Spleen (tissue), 7 donors: ENCODE measurements around the gene OBSL1.

Source experiments
- POLR2A ChIP-seq, 3 donors: fragments of 450-650 bp; IDR thresholded peaks; one replicate each; pipeline ENCODE4 v1.5.1; 2017; ENCODE audit warnings: antibody characterized with exemption in 3 of 3, mild to moderate bottlenecking in 1 of 3
- POLR2AphosphoS5 ChIP-seq, 3 donors: sonication (generic); formaldehyde crosslinking; IDR thresholded peaks; one replicate each; pipeline ENCODE4 v1.5.1; 2017; ENCODE audit warnings: antibody characterized with exemption in 3 of 3
- TF ChIP-seq, protein P1 (sequence below), 11 experiments: fragments of 200-600 bp in 7 of 11; fragments of 450-650 bp in 4 of 11; sonication (generic) in 4 of 11; IDR thresholded peaks in 8 of 11; conservative IDR thresholded peaks in 3 of 11; 1 replicate in 7 of 11; 2 replicates in 4 of 11; pipeline versions ENCODE4 v1.4.0 to v1.8.0; 2016 to 2021; ENCODE audit warnings: antibody characterized with exemption in 11 of 11, inconsistent platforms in 4 of 11, mild to moderate bottlenecking in 1 of 11
- donor health status: DM: no; HTN: no; CAD: no; lungs with moderate emphysema.
- donor health status: DM: no; HTN: no; CAD: no.
- donor health status: DM: no; HTN: no; CAD: no.

DNA sequence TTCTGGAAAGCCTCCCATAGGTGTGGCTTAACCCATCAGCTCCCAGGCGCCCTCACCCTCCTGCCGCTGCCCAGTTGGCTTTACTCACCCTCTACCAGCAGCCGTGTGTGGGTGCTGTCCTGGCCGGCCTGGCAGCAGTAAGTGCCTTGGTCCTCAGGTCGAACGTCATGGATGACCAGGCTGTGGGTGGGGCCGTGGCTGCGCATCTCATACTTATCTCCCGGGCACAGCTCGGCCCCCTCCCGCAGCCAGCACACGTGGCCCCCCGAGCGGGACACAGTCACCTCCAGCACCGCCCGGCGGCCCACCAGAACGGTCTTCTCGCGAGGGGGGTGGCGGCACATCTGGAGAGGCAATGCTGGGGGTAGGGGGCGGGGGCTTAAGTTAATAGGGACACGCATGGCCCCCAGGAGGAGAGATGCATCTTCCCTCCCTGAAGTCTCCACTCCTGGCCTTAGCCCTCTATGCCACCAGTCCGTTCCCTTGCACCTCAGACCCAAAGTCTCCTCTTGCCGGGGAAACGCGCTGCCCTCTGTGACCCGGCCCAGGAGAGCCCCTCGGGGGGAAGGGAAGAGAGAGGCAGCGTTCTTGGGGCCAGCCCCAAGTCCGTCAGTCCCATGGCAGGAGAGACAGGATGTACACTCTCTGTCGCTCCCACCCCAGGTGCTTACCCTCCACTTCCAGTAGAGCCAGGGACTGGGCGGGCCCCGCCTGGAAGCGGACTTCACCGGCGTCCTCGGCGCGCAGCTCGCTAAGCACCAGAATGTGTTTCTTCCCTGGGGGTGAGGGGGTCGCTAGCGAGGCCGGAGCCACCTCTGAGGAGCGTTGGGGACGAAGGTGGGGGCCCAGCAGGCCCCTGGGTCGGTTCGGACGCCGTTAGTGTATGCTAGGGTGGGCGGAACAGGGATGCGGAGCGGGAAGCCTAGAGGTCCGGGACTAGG, 19.6 kb downstream of the OBSL1 start:
- TF ChIP-seq POLR2A (IDR thresholded peaks at IDR 0.05) (no peak), POLR2AphosphoS5 (IDR thresholded peaks at IDR 0.05) (no peak)
- TF ChIP-seq, protein P1, sequence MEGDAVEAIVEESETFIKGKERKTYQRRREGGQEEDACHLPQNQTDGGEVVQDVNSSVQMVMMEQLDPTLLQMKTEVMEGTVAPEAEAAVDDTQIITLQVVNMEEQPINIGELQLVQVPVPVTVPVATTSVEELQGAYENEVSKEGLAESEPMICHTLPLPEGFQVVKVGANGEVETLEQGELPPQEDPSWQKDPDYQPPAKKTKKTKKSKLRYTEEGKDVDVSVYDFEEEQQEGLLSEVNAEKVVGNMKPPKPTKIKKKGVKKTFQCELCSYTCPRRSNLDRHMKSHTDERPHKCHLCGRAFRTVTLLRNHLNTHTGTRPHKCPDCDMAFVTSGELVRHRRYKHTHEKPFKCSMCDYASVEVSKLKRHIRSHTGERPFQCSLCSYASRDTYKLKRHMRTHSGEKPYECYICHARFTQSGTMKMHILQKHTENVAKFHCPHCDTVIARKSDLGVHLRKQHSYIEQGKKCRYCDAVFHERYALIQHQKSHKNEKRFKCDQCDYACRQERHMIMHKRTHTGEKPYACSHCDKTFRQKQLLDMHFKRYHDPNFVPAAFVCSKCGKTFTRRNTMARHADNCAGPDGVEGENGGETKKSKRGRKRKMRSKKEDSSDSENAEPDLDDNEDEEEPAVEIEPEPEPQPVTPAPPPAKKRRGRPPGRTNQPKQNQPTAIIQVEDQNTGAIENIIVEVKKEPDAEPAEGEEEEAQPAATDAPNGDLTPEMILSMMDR (IDR thresholded peaks at IDR 0.05 in 8 of 11, conservative IDR thresholded peaks at IDR 0.05 in 3 of 11) = no peak
